Smooth muscle cell (in vitro differentiated cells): ENCODE data around the gene DNASE1. TPM values are rescaled to one million over a fixed set of nuclear protein-coding genes. Genes with fewer than 3 reads are reported as not detected.

Experiments
- DNase-seq: peaks from one replicate; lab custom pipeline; 2025; ENCODE audit not compliant: unreplicated experiment; lab: John Stamatoyannopoulos, UW
- H2AFZ ChIP-seq: fragments of 200-600 bp; sonication (generic); 2 replicates; pipeline ENCODE4 v1.6.0; 2016; ENCODE audit warnings: antibody characterized with exemption, low read depth, mild to moderate bottlenecking
- H3F3A ChIP-seq: fragments of 200-600 bp; sonication (generic); 2 replicates; pipeline ENCODE4 v1.6.0; 2017; ENCODE audit warnings: antibody characterized with exemption, low read depth
- H3K27ac ChIP-seq: fragments of 200-600 bp; sonication (generic); 2 replicates; pipeline ENCODE4 v1.5.1; 2016; ENCODE audit warnings: low read depth, mild to moderate bottlenecking
- H3K27me3 ChIP-seq: fragments of 200-600 bp; sonication (generic); 2 replicates; pipeline ENCODE4 v1.6.1; 2016; ENCODE audit warnings: low read depth, mild to moderate bottlenecking
- H3K36me3 ChIP-seq: fragments of 200-600 bp; sonication (generic); 2 replicates; pipeline ENCODE4 v1.5.1; 2016; ENCODE audit warnings: low read depth
- H3K4me1 ChIP-seq: fragments of 200-600 bp; sonication (generic); 2 replicates; pipeline ENCODE4 v1.5.1; 2016; ENCODE audit warnings: low read depth
- H3K4me2 ChIP-seq: fragments of 200-600 bp; sonication (generic); 2 replicates; pipeline ENCODE4 v1.6.0; 2016; ENCODE audit warnings: mild to moderate bottlenecking
- H3K4me3 ChIP-seq: fragments of 200-600 bp; sonication (generic); 2 replicates; pipeline ENCODE4 v1.5.1; 2016; ENCODE audit warnings: mild to moderate bottlenecking
- H3K79me2 ChIP-seq: fragments of 200-600 bp; sonication (generic); 2 replicates; pipeline ENCODE4 v1.6.0; 2016; ENCODE audit warnings: low read depth, mild to moderate bottlenecking
- H3K9ac ChIP-seq: fragments of 200-600 bp; sonication (generic); 2 replicates; pipeline ENCODE4 v1.6.0; 2016; ENCODE audit warnings: low read depth
- H3K9me3 ChIP-seq: fragments of 200-600 bp; sonication (generic); replicated peaks from 2 replicates; pipeline ENCODE4 v1.5.1; 2016; ENCODE audit warnings: low read depth
- H4K20me1 ChIP-seq: fragments of 200-600 bp; sonication (generic); 2 replicates; pipeline ENCODE4 v1.6.0; 2016; ENCODE audit warnings: low read depth
- WGBS: methylation state at CpG from one replicate; pipeline ENCODE4 v1.1.7; 2016; ENCODE audit warnings: low lambda C conversion rate; 5-methylcytosine and 5-hydroxymethylcytosine counted together
- polyA plus RNA-seq: library from polyadenylated mRNA; unstranded; fragments of >200 nt; fragmentation: Nextera tagmentation; extraction: Ambion mirVana; gene quantifications from 2 replicates; pipeline ENCODE4 v1.2.1, GENCODE V29; 2016
- total RNA-seq: library from RNA; depleted of rRNA; stranded (reverse); fragments of >200 nt; gene quantifications from 2 replicates; pipeline ENCODE4 v1.2.3, GENCODE V29; 2014
- TF ChIP-seq, protein P1 (sequence below): fragments of 200-600 bp; sonication (generic); IDR thresholded peaks from 2 replicates; pipeline ENCODE4 v1.5.1; 2017; ENCODE audit warnings: borderline replicate concordance, mild to moderate bottlenecking, antibody characterized with exemption; ENCODE audit not compliant: insufficient read depth, poor library complexity, severe bottlenecking

DNASE1 gene
- total and polyA plus RNA-seq, 2 experiments from 2014 or later: 8.1 to 37.8 TPM

- Histone ChIP-seq H3K9me3 (no peaks in the 10 kb centered on the region), H3K4me1 (no peaks in the 10 kb centered on the region), H3K27me3 (no peaks in the 10 kb centered on the region), H4K20me1 (peaks cover 31% of the 10 kb centered on the region), H3K27ac (no peak overlapping the region), H2AFZ (no peak overlapping the region), H3K79me2 (peaks cover 32% of the 10 kb centered on the region), H3K4me3 (no peak overlapping the region), H3K4me2 (no peak overlapping the region), H3K36me3 (no peaks in the 10 kb centered on the region), H3K9ac (no peak overlapping the region), H3F3A (no peaks in the 10 kb centered on the region)
- DNase-seq: no peak
- 87% methylated on average over 3 of the region's 3 CpGs for WGBS
- TF ChIP-seq, protein P1, sequence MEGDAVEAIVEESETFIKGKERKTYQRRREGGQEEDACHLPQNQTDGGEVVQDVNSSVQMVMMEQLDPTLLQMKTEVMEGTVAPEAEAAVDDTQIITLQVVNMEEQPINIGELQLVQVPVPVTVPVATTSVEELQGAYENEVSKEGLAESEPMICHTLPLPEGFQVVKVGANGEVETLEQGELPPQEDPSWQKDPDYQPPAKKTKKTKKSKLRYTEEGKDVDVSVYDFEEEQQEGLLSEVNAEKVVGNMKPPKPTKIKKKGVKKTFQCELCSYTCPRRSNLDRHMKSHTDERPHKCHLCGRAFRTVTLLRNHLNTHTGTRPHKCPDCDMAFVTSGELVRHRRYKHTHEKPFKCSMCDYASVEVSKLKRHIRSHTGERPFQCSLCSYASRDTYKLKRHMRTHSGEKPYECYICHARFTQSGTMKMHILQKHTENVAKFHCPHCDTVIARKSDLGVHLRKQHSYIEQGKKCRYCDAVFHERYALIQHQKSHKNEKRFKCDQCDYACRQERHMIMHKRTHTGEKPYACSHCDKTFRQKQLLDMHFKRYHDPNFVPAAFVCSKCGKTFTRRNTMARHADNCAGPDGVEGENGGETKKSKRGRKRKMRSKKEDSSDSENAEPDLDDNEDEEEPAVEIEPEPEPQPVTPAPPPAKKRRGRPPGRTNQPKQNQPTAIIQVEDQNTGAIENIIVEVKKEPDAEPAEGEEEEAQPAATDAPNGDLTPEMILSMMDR: no peak
These were observed 30.8 kb upstream of the DNASE1 start for GRCh38 chr16:3623642-3624041.

DNA sequence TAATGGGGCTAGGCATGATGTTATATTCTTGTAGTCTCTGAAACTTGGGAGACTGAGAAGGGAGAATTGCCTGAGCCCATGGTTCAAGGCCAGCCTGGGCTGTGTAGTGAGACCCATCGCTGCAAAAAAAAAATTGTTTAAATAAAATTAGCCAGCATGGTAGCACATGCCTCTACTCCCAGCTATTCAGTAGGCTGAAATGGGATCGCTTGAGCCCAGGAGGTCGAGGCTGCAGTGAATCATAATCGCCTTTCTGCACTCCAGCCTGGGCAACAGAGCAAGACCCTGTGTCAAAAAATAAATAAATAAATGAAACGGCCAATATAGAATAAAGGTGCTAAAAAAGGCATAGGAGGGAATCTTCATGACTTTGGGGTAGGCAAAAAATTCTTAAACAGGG, 29.2 kb upstream of the DNASE1 start:
- Histone ChIP-seq H3K4me3 (no peak overlapping the region), H3F3A (no peaks in the 10 kb centered on the region), H3K9ac (no peak overlapping the region), H3K79me2 (peaks cover 18% of the 10 kb centered on the region), H2AFZ (no peak overlapping the region), H3K4me2 (no peak overlapping the region), H4K20me1 (peaks cover 35% of the 10 kb centered on the region), H3K4me1 (no peaks in the 10 kb centered on the region), H3K27me3 (no peaks in the 10 kb centered on the region), H3K9me3 (no peaks in the 10 kb centered on the region), H3K27ac (no peak overlapping the region), H3K36me3 (no peaks in the 10 kb centered on the region)
- 94% methylated on average over 5 of the region's 5 CpGs for WGBS
- TF ChIP-seq, protein P1: no peak
- DNase-seq: no peak

- WGBS: 94% methylated on average over 4 of the region's 4 CpGs
- no peaks in the 10 kb centered on the region for H3K36me3 ChIP-seq
- TF ChIP-seq, protein P1: no peak
- H3K9ac ChIP-seq: no peak overlapping the region
- H3K4me3 ChIP-seq: no peak overlapping the region
- no peaks in the 10 kb centered on the region for H3K27me3 ChIP-seq
- no peaks in the 10 kb centered on the region for H3K9me3 ChIP-seq
- H3K27ac ChIP-seq: no peak overlapping the region
- H3F3A ChIP-seq: no peaks in the 10 kb centered on the region
- DNase-seq: no peak
- H3K4me2 ChIP-seq: no peak overlapping the region
- H3K4me1 ChIP-seq: no peaks in the 10 kb centered on the region
- peaks cover 24% of the 10 kb centered on the region for H3K79me2 ChIP-seq
- H4K20me1 ChIP-seq: peaks cover 36% of the 10 kb centered on the region
- no peak overlapping the region for H2AFZ ChIP-seq
These were observed 28.4 kb upstream of the DNASE1 start for GRCh38 chr16:3625911-3626732.
